ENCODE results near the gene LMTK2.

The LMTK2 gene

GRCh38 chr7:98168904-98169621, 62.4 kb downstream of the LMTK2 start:
- no peak overlapping the region for H3K4me3 ChIP-seq (replicated peaks; ENCODE audit: low read depth, low read length)
- TF ChIP-seq CTCF (IDR thresholded peaks at IDR 0.05; ENCODE audit: low read length, missing control alignments) = no peak
- DNase-seq (ENCODE audit: low read depth) = no peak

- no peak overlapping the region for H3K4me3 ChIP-seq (replicated peaks; ENCODE audit: low read depth, low read length)
- TF ChIP-seq CTCF (IDR thresholded peaks at IDR 0.05; ENCODE audit: low read length, missing control alignments) = no peak
- DNase-seq (ENCODE audit: low read depth) = no peak
These were observed 64.3 kb downstream of the LMTK2 start for GRCh38 chr7:98170966-98171365.

GRCh38 chr7:98171449-98171848, 64.8 kb downstream of the LMTK2 start:
- H3K4me3 ChIP-seq (replicated peaks; ENCODE audit: low read depth, low read length) = no peak overlapping the region
- TF ChIP-seq CTCF (IDR thresholded peaks at IDR 0.05; ENCODE audit: low read length, missing control alignments) = no peak
- no peak for DNase-seq (ENCODE audit: low read depth)

GRCh38 chr7:98174334-98175259, 67.9 kb downstream of the LMTK2 start:
- no peak for TF ChIP-seq CTCF (IDR thresholded peaks at IDR 0.05; ENCODE audit: low read length, missing control alignments)
- DNase-seq (ENCODE audit: low read depth) = no peak
- no peak overlapping the region for H3K4me3 ChIP-seq (replicated peaks; ENCODE audit: low read depth, low read length)

- TF ChIP-seq CTCF (IDR thresholded peaks at IDR 0.05; ENCODE audit: low read length, missing control alignments) = no peak
- no peak for DNase-seq (ENCODE audit: low read depth)
- no peak overlapping the region for H3K4me3 ChIP-seq (replicated peaks; ENCODE audit: low read depth, low read length)
These were observed 68.7 kb downstream of the LMTK2 start for GRCh38 chr7:98175260-98175940.

GRCh38 chr7:98177553-98177952, 70.9 kb downstream of the LMTK2 start:
- no peak overlapping the region for H3K4me3 ChIP-seq (replicated peaks; ENCODE audit: low read depth, low read length)
- no peak for TF ChIP-seq CTCF (IDR thresholded peaks at IDR 0.05; ENCODE audit: low read length, missing control alignments)
- DNase-seq (ENCODE audit: low read depth) = no peak

Measured in fibroblast of pulmonary artery (primary cell).